Skeletal muscle satellite cell (primary cell): ENCODE data around the gene TMPRSS11E.
"Not testable (repeated sequence)": the region's sequence is repeated elsewhere in the genome, so short reads cannot be mapped to it uniquely, and the experiment has no call there.

Experiments used
- H3K27me3 ChIP-seq: 2 replicates; pipeline ENCODE4 v1.7.0; 2013; ENCODE audit warnings: low read length; ENCODE audit not compliant: control insufficient read depth, insufficient read depth
- H3K36me3 ChIP-seq: 2 replicates; pipeline ENCODE4 v1.7.0; 2013; ENCODE audit warnings: mild to moderate bottlenecking, control low read depth, low read length; ENCODE audit not compliant: insufficient read depth
- H3K4me1 ChIP-seq: 2 replicates; pipeline ENCODE4 v1.7.0; 2013; ENCODE audit warnings: low read length; ENCODE audit not compliant: control insufficient read depth, insufficient read depth
- H3K4me2 ChIP-seq: 2 replicates; pipeline ENCODE4 v1.7.0; 2013; ENCODE audit warnings: mild to moderate bottlenecking, low read length
- H3K4me3 ChIP-seq: 2 replicates; pipeline ENCODE4 v1.7.0; 2013; ENCODE audit warnings: low read length
- H3K9ac ChIP-seq: 2 replicates; pipeline ENCODE4 v1.7.0; 2013; ENCODE audit warnings: mild to moderate bottlenecking, low read depth, low read length, moderate library complexity
- H3K9me3 ChIP-seq: replicated peaks from 2 replicates; pipeline ENCODE4 v1.7.0; 2013; ENCODE audit warnings: mild to moderate bottlenecking, control low read depth, low read length

Gene TMPRSS11E

DNA sequence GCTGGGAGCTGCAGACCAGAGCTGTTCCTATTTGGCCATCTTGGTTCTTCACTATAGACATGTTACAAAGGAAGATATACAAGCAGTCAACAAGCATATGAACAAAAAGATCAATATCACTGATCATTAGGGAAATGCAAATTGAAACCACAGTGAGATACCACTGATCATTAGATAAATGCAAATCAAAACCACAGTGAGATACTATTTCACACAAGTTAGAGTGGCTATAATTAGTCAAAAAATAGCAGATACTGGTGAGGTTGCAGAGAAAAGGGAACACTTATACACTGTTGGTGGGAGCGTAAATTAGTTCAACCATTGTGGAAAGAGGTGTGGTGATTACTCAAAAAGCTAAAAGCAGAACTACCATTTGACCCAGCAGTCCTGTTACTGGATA is 58.2 kb downstream of the TMPRSS11E start:
- H3K4me2 ChIP-seq, H3K36me3 ChIP-seq, H3K9ac ChIP-seq, H3K9me3 ChIP-seq, H3K4me3 ChIP-seq, H3K4me1 ChIP-seq, H3K27me3 ChIP-seq: not testable (repeated sequence)

DNA sequence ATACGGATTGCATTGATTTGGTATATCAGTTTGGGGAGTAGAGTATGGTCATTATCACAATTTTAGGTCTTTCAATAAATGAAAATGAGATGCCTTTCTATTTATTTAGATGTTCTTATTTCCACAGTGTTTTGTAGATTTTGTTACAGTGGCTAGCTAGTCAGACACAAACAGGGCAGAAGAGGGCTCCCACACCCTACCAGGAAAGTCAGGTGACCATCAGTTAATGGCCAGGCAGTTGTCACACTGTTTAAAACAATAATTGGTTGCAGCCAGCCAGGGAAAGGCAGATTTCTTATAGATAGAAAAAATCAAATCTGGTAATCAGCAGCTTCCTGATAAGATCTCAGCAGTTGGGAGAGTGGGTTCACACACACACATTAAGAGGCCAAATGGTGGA is 71.6 kb downstream of the TMPRSS11E start:
- Histone ChIP-seq H3K4me2 (no peak overlapping the region), H3K4me3 (no peak overlapping the region), H3K4me1 (no peaks in the 10 kb centered on the region), H3K36me3 (no peaks in the 10 kb centered on the region), H3K27me3 (no peaks in the 10 kb centered on the region), H3K9me3 (no peaks in the 10 kb centered on the region), H3K9ac (no peak overlapping the region)

DNA sequence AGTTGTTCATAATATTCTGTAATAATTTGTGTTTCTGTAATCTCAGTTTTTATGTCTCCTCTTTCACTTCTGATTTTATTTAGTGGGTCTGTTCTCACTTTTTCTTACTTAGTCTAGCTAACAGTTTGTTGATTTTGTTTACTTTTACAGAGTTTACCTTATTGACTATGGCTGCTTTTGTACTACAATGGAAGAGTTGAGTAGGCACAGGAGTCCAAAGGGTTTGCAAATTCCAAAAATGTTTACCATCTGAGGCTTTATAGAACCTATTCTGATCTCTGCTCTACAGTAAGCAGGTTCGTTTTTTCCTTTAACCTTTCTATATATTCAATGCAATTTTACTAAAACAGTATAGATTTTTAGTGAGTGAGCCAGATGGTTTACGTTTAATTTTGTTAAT is 73.7 kb downstream of the TMPRSS11E start:
- Histone ChIP-seq H3K9me3 (no peaks in the 10 kb centered on the region), H3K27me3 (no peaks in the 10 kb centered on the region), H3K36me3 (no peaks in the 10 kb centered on the region), H3K4me3 (no peak overlapping the region), H3K4me2 (no peak overlapping the region), H3K9ac (no peak overlapping the region), H3K4me1 (no peaks in the 10 kb centered on the region)

DNA sequence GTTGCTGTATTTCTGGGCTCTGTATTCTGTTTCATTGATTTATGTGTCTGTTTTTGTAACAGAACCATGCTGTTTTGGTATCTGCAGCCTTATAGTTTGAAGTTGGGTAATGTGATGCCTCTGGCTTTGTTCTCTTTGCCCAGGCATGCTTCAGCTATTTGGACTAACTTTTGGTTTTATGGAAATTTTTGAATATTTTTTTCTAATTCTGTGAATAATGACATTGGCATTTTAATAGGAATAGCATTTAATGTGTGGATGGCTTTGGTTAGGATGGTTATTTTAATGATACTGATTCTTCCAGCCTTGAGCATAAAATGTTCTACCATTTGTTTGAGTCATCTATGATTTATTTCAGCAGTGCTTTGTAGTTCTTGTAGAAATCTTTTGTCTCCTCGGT is 75.0 kb downstream of the TMPRSS11E start:
- not testable (repeated sequence) for H3K9me3 ChIP-seq, H3K4me1 ChIP-seq

DNA sequence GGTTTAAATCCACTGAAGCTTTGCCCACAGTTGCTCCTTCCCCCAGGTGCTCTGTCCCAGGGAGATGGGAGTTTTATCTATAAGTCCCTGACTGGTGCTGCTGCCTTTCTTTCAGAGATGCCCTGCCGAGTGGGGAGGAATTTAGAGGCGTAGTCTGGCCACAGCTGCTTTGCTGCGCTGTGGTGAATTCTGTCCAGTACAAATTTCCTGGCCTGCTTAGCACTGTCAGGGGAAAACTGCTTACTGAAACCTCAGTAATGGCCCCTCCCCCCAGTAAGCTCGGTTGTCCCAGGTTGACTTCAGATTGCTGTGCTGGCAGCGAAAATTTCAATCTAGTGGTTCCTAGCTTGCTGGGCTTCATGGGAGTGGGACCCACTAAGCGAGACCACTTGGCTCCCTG is 88.7 kb downstream of the TMPRSS11E start:
- H3K4me3 ChIP-seq, result no peak overlapping the region
- no peaks in the 10 kb centered on the region for H3K9me3 ChIP-seq
- no peaks in the 10 kb centered on the region for H3K4me1 ChIP-seq
- no peak overlapping the region for H3K4me2 ChIP-seq
- H3K27me3 ChIP-seq, result no peaks in the 10 kb centered on the region
- H3K36me3 ChIP-seq, result no peaks in the 10 kb centered on the region
- H3K9ac ChIP-seq, result no peak overlapping the region

More for the DNA sequence above, 75.0 kb downstream of the TMPRSS11E start:
- H3K4me3 ChIP-seq, H3K36me3 ChIP-seq, H3K27me3 ChIP-seq, H3K9ac ChIP-seq, H3K4me2 ChIP-seq: not testable (repeated sequence)

DNA sequence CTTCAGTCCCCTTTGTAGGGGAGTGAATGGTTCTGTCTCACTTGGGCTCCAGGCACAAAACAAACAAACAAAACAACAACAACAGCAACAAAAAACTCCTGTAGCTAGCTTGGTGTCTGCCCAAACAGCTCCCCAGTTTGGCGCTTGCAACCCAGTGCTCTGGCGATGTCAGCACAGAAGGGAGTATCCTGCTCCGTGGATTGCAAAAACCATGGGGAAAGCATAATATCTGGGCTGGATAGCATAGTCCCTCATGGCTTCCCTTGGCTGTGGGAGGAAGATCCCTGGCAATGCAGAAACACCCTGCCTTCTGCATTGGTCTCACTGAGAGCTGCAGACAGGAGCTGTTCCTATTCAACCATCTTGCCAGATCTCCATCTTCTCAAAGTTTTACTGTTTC is 89.1 kb downstream of the TMPRSS11E start:
- H3K4me1 ChIP-seq, result no peaks in the 10 kb centered on the region
- no peaks in the 10 kb centered on the region for H3K27me3 ChIP-seq
- no peak overlapping the region for H3K4me2 ChIP-seq
- H3K4me3 ChIP-seq, result no peak overlapping the region
- H3K9ac ChIP-seq, result no peak overlapping the region
- H3K9me3 ChIP-seq, result no peaks in the 10 kb centered on the region
- no peaks in the 10 kb centered on the region for H3K36me3 ChIP-seq

DNA sequence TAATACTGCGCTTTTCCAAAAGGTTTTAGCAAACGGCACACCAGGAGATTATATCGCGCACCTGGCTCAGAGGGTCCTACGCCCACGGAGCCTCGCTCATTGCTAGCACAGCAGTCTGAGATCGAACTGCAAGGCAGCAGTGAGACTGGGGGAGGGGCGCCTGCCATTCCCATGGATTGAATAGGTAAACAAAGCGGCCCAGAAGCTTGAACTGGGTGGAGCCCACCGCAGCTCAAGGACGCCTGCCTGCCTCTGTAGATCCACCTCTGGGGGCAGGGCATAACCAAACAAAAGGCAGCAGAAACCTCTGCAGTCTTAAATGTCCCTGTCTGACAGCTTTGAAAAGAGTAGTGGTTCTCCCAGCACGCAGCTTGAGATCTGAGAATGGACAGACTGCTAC is 95.5 kb downstream of the TMPRSS11E start:
- not testable (repeated sequence) for H3K36me3 ChIP-seq, H3K9ac ChIP-seq, H3K9me3 ChIP-seq, H3K4me2 ChIP-seq, H3K4me3 ChIP-seq, H3K27me3 ChIP-seq, H3K4me1 ChIP-seq
